GM12891 (cell line): Measurements from ENCODE around the gene ZNF576.

ENCODE experiments used
- PAX5 ChIP-seq: IDR thresholded peaks from 2 replicates; pipeline ENCODE4 v1.6.1; 2011; ENCODE audit warnings: low read length, moderate library complexity, mild to moderate bottlenecking; ENCODE audit not compliant: insufficient read depth, severe bottlenecking
- POLR2A ChIP-seq: IDR thresholded peaks from 2 replicates; pipeline ENCODE4 v1.6.1; 2011; ENCODE audit warnings: low read depth, low read length, control low read depth
- POLR2AphosphoS5 ChIP-seq: IDR thresholded peaks from 2 replicates; pipeline ENCODE4 v1.6.1; 2011; ENCODE audit warnings: low read depth, low read length, control low read depth
- POU2F2 ChIP-seq: IDR thresholded peaks from 2 replicates; pipeline ENCODE4 v1.6.1; 2011; ENCODE audit warnings: low read depth, mild to moderate bottlenecking, control low read depth, low read length, moderate library complexity
- TAF1 ChIP-seq: IDR thresholded peaks from 2 replicates; pipeline ENCODE4 v1.6.1; 2011; ENCODE audit warnings: low read depth, low read length, control low read depth

- no peak for TF ChIP-seq POLR2AphosphoS5
- TF ChIP-seq POLR2A = no peak
- TF ChIP-seq PAX5 = no peak
- no peak for TF ChIP-seq TAF1
- no peak for TF ChIP-seq POU2F2
Observed at GRCh38 chr19:43575955-43576878, 20.2 kb upstream of the ZNF576 start.
